Measurements from ENCODE around the gene AFF3. TPM values are rescaled to one million over a fixed set of nuclear protein-coding genes. Genes with fewer than 3 reads are reported as not detected.

Gene AFF3
- total RNA-seq, 1 experiment from 2014 or later: 0.42 TPM

DNA sequence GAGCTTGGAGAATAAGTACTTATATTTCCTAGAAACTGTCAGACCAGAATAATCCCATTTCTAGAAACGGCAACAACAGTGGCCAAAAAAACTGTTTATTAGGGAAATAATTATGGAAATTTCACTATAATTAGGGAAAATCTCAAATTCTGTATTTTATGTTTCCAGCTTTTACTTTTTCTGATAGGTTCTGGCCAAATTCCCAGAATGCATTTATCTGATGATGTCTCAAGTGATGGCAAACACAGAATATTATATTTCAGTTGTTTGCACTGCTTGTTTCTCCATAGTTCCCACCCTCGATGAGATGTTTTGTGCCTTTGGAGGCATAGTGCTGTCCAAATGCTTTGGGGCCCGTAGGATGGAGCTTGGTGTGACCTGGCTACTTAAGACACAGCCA lies 66.9 kb downstream of the AFF3 start:
- TF ChIP-seq, protein P1, sequence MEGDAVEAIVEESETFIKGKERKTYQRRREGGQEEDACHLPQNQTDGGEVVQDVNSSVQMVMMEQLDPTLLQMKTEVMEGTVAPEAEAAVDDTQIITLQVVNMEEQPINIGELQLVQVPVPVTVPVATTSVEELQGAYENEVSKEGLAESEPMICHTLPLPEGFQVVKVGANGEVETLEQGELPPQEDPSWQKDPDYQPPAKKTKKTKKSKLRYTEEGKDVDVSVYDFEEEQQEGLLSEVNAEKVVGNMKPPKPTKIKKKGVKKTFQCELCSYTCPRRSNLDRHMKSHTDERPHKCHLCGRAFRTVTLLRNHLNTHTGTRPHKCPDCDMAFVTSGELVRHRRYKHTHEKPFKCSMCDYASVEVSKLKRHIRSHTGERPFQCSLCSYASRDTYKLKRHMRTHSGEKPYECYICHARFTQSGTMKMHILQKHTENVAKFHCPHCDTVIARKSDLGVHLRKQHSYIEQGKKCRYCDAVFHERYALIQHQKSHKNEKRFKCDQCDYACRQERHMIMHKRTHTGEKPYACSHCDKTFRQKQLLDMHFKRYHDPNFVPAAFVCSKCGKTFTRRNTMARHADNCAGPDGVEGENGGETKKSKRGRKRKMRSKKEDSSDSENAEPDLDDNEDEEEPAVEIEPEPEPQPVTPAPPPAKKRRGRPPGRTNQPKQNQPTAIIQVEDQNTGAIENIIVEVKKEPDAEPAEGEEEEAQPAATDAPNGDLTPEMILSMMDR (IDR thresholded peaks at IDR 0.05; ENCODE audit: unreplicated experiment): no peak
- no peaks in the 10 kb centered on the region for H3K36me3 Mint-ChIP-seq (ENCODE audit: insufficient read depth, unreplicated experiment)
- no peaks in the 10 kb centered on the region for H3K9me3 Mint-ChIP-seq (ENCODE audit: unreplicated experiment)
- intact Hi-C loops (cut with micrococcal nuclease): no loop called here
- no peaks in the 10 kb centered on the region for H3K27me3 Mint-ChIP-seq (ENCODE audit: insufficient read depth, unreplicated experiment)
- DNase-seq (ENCODE audit: unreplicated experiment): no peak
- H3K4me3 Mint-ChIP-seq (ENCODE audit: unreplicated experiment): no peak overlapping the region
- ChIA-PET CTCF (interaction anchor here (0.6 to 0.7 kb wide), 2 partner anchors 66 to 165 kb away, joined by 3 to 4 read pairs; no protein-coding TSS in a partner anchor), POLR2A (no interaction called here)
- H3K4me1 Mint-ChIP-seq (ENCODE audit: insufficient read depth, unreplicated experiment): no peaks in the 10 kb centered on the region
- BruUV-seq (replicated peaks): no TSS peak
- H3K27ac Mint-ChIP-seq (ENCODE audit: low read depth, unreplicated experiment): no peak overlapping the region

DNA sequence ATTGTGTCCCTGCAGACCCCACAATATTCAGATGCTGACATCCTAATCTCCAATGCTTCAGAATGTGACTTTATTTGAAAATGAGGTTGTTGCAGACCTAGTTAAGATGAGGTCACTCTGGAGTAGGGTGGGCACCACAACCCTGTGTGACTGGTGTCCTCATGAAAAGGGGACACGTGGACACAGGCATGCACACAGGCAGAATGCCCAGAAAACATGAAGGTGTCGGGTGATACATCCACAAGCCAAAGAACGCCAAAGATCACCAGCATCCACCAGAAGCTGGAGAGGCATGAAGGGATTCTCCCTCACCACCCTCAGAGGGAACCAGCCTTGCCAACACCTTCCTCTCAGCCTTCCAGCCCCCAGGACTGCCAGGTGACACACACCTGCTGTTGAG lies 69.3 kb downstream of the AFF3 start:
- Mint-ChIP-seq H3K27me3 (ENCODE audit: insufficient read depth, unreplicated experiment) (no peaks in the 10 kb centered on the region), H3K4me3 (ENCODE audit: unreplicated experiment) (no peak overlapping the region), H3K27ac (ENCODE audit: low read depth, unreplicated experiment) (no peak overlapping the region), H3K36me3 (ENCODE audit: insufficient read depth, unreplicated experiment) (no peaks in the 10 kb centered on the region), H3K4me1 (ENCODE audit: insufficient read depth, unreplicated experiment) (no peaks in the 10 kb centered on the region), H3K9me3 (ENCODE audit: unreplicated experiment) (no peaks in the 10 kb centered on the region)
- no TSS peak for BruUV-seq (replicated peaks)
- TF ChIP-seq, protein P1 (IDR thresholded peaks at IDR 0.05; ENCODE audit: unreplicated experiment): no peak
- CTCF ChIA-PET: no interaction called here
- DNase-seq (ENCODE audit: unreplicated experiment): no peak
- POLR2A ChIA-PET: no interaction called here
- intact Hi-C loops (cut with micrococcal nuclease): no loop called here

DNA sequence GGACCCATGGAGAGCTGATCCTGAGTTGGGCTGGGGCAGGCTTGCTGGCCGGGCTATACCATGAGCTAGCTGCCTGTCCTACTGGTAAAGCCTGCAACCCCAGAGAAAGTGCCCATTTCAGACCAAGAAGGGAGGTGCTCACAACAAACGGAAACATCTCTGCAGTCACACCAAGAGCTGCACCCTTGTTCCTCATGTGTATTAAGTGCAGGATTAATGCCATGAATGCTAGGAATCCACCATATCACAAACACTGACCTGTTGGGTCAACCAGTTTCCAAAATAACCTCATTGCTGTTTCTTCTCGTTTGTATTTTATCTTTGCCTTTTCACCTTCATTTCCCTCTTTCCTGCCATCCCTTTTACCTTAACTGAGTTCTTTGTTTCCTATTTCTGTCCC lies 69.9 kb downstream of the AFF3 start:
- Mint-ChIP-seq H3K27ac (ENCODE audit: low read depth, unreplicated experiment) (no peak overlapping the region), H3K27me3 (ENCODE audit: insufficient read depth, unreplicated experiment) (no peaks in the 10 kb centered on the region), H3K36me3 (ENCODE audit: insufficient read depth, unreplicated experiment) (no peaks in the 10 kb centered on the region), H3K9me3 (ENCODE audit: unreplicated experiment) (no peaks in the 10 kb centered on the region), H3K4me1 (ENCODE audit: insufficient read depth, unreplicated experiment) (no peaks in the 10 kb centered on the region), H3K4me3 (ENCODE audit: unreplicated experiment) (no peak overlapping the region)
- TF ChIP-seq, protein P1 (IDR thresholded peaks at IDR 0.05; ENCODE audit: unreplicated experiment): no peak
- CTCF ChIA-PET: no interaction called here
- DNase-seq (ENCODE audit: unreplicated experiment): no peak
- no TSS peak for BruUV-seq (replicated peaks)
- intact Hi-C loops (cut with micrococcal nuclease): no loop called here
- POLR2A ChIA-PET: no interaction called here

DNA sequence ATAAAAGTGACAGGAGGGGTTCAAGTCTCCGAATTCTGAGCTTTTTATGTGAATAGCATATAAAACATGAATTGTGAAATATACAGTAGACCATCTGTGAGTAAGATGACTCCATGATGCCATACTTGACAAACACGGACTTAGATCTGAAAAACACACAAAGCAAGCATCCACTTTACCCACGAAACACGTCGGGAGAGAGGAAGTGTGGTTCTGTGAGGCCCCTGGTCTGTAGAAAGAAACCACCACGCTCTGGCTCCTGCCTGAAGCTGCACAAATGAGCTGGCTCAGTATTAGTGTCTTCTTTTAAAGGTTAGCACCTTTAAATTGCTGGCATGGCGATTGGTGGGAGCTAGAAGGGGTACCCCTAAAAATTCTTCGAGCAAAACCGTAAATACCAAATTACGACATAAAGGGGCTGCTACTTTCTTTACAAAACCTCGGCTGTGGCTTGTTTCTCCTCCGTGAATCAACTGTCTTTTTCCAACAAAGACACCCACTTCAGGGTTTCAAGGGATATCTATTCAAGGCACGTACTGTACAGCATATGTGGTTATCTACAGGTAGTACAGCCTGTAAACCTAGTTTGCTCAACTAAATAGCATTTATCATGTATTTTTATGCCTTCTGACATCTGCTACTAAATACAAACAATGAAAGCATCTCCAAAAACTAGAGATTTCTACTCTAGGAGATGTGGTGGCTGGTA lies 70.9 kb downstream of the AFF3 start:
- no peak overlapping the region for H3K27ac Mint-ChIP-seq (ENCODE audit: low read depth, unreplicated experiment)
- ChIA-PET POLR2A (interaction anchor here (0.6 kb wide), 1 partner anchor 10 kb away, joined by 3 read pairs; no protein-coding TSS in a partner anchor), CTCF (no interaction called here)
- no peak for DNase-seq (ENCODE audit: unreplicated experiment)
- H3K36me3 Mint-ChIP-seq (ENCODE audit: insufficient read depth, unreplicated experiment): no peaks in the 10 kb centered on the region
- no peak overlapping the region for H3K4me3 Mint-ChIP-seq (ENCODE audit: unreplicated experiment)
- H3K9me3 Mint-ChIP-seq (ENCODE audit: unreplicated experiment): no peaks in the 10 kb centered on the region
- no peaks in the 10 kb centered on the region for H3K4me1 Mint-ChIP-seq (ENCODE audit: insufficient read depth, unreplicated experiment)
- TF ChIP-seq, protein P1 (IDR thresholded peaks at IDR 0.05; ENCODE audit: unreplicated experiment): no peak
- H3K27me3 Mint-ChIP-seq (ENCODE audit: insufficient read depth, unreplicated experiment): no peaks in the 10 kb centered on the region
- no TSS peak for BruUV-seq (replicated peaks)
- intact Hi-C loops (cut with micrococcal nuclease): no loop called here
